ENCODE results near the gene GLIS1. TPM values are rescaled to one million over a fixed set of nuclear protein-coding genes. Genes with fewer than 3 reads are reported as not detected.
A peak's percentile ranks its signal among the peaks of the same experiment; 100 is the strongest.

GLIS1 gene
- total RNA-seq, 4 donors from 2014 or later: 0.63 to 2.4 (median 1.0) TPM

- peak in 1 of 2 donors; percentile 57 for DNase-seq (ENCODE audit: low spot score in 2 of 2)
- WGBS, 2 donors: 90 to 94% methylated on average over 25 of the region's 25 CpGs
- intact Hi-C loops (cut with DNase I; ENCODE audit: low total_unique reads): loop anchor here (5.0 kb wide), 1 partner anchor 1304 kb away; no protein-coding TSS in a partner anchor
- TF ChIP-seq POLR2A (IDR thresholded peaks at IDR 0.05): no peak
- TF ChIP-seq CTCF (IDR thresholded peaks at IDR 0.05): no peak
- H3K4me3 ChIP-seq (ENCODE audit: low read depth, poor library complexity, severe bottlenecking): no peak overlapping the region
Measured at GRCh38 chr1:53461323-53462044, 277.5 kb downstream of the GLIS1 start.

- TF ChIP-seq CTCF (IDR thresholded peaks at IDR 0.05) (no peak), POLR2A (IDR thresholded peaks at IDR 0.05) (no peak)
- intact Hi-C loops (cut with DNase I; ENCODE audit: low total_unique reads): loop anchor here (5.0 kb wide), 1 partner anchor 1303 kb away; no protein-coding TSS in a partner anchor
- 85 to 87% methylated on average over 28 to 29 of the region's 29 CpGs for WGBS, 2 donors
- DNase-seq (ENCODE audit: low spot score in 2 of 2): peak in 1 of 2 donors; percentile 74
- no peak overlapping the region for H3K4me3 ChIP-seq (ENCODE audit: low read depth, poor library complexity, severe bottlenecking)
Measured at GRCh38 chr1:53460666-53461322, 278.2 kb downstream of the GLIS1 start.

GRCh38 chr1:53460211-53460634, 278.7 kb downstream of the GLIS1 start:
- intact Hi-C loops (cut with DNase I; ENCODE audit: low total_unique reads): loop anchor here (5.0 kb wide), 1 partner anchor 1303 kb away; no protein-coding TSS in a partner anchor
- no peak for TF ChIP-seq CTCF (IDR thresholded peaks at IDR 0.05)
- TF ChIP-seq POLR2A (IDR thresholded peaks at IDR 0.05): no peak
- 95 to 98% methylated on average over 25 of the region's 25 CpGs for WGBS, 2 donors
- DNase-seq (ENCODE audit: low spot score in 2 of 2): peak in 1 of 2 donors; percentile 53
- no peak overlapping the region for H3K4me3 ChIP-seq (ENCODE audit: low read depth, poor library complexity, severe bottlenecking)

GRCh38 chr1:53459321-53460175, 279.4 kb downstream of the GLIS1 start, which contains the start of gene DMRTB1:
Gene DMRTB1, plus strand, starts transcription at chr1:53459399. Its CDS starts 55 bp downstream, at chr1:53459454.
- H3K4me3 ChIP-seq (ENCODE audit: low read depth, poor library complexity, severe bottlenecking): no peak within 1 kb of the TSS
- intact Hi-C loops (cut with DNase I; ENCODE audit: low total_unique reads): loop anchor here (5.0 kb wide), 1 partner anchor 1302 kb away; no protein-coding TSS in a partner anchor
- peak in 1 of 2 donors; percentile 76 for DNase-seq (ENCODE audit: low spot score in 2 of 2)
- WGBS, 2 donors: 96% methylated on average over 46 to 76 of the region's 82 CpGs
- no peak for TF ChIP-seq CTCF (IDR thresholded peaks at IDR 0.05)
- TF ChIP-seq POLR2A (IDR thresholded peaks at IDR 0.05): no peak

GRCh38 chr1:53458634-53459033, 280.3 kb downstream of the GLIS1 start:
- TF ChIP-seq CTCF (IDR thresholded peaks at IDR 0.05) (no peak), POLR2A (IDR thresholded peaks at IDR 0.05) (no peak)
- WGBS, 2 donors: 65 to 66% methylated on average over 3 of the region's 3 CpGs
- intact Hi-C loops (cut with DNase I; ENCODE audit: low total_unique reads): no loop called here
- DNase-seq (ENCODE audit: low spot score in 2 of 2): no peak
- no peak overlapping the region for H3K4me3 ChIP-seq (ENCODE audit: low read depth, poor library complexity, severe bottlenecking)

Data from lower leg skin (tissue), 4 donors.